K562 (cell line): ENCODE data around the gene KAZN. TPM values are rescaled to one million over a fixed set of nuclear protein-coding genes. Genes with fewer than 3 reads are reported as not detected.

ENCODE experiments used
- ATAC-seq: fragments of 200-7000 bp; cut with Tn5 transposase; 3 replicates; pipeline ENCODE4 v1.9.1; 2020; ENCODE audit warnings: moderate library complexity
- BruUV-seq: library from RNA; stranded (reverse); fragments of 400-500 nt; replicated peaks from 2 replicates; lab custom pipeline; 2021; lab: Mats Ljungman, UMichigan
- CTCF ChIA-PET: fragments of 300-600 bp; formaldehyde crosslinking; extraction: SDS; loops from one replicate; lab custom pipeline; 2021; ENCODE audit warnings: low intra/inter-chr PET ratio; lab: Yijun Ruan, JAX
- POLR2A ChIA-PET: fragments of 300-600, 350-650 bp; sonication (Branson Sonifier 250); formaldehyde crosslinking; extraction: SDS; loops from one replicate; lab custom pipeline; 2021; ENCODE audit warnings: antibody characterized with exemption, inconsistent platforms; lab: Yijun Ruan, JAX
- DNase-seq, 4 experiments: peaks; one replicate each; pipeline versions ENCODE4 v3.0.0 to v3.0.0-alpha.2; 2011 to 2018; ENCODE audit warnings: low spot score in 3 of 4, mixed read lengths in 3 of 4; ENCODE audit errors: extremely low read depth in 1 of 4
- FAIRE-seq: peaks from 2 replicates; lab custom pipeline; 2011; peaks lifted over from hg19 to GRCh38; lab: Jason Lieb, UNC
- H2AFZ ChIP-seq: 2 replicates; pipeline ENCODE4 v1.6.0; 2011; ENCODE audit warnings: low read depth, low read length, control low read depth, inconsistent platforms
- H3K27ac ChIP-seq: fragments of 200-600 bp; 3 replicates; pipeline ENCODE4 v1.8.0; 2011; ENCODE audit warnings: low read depth, mild to moderate bottlenecking, control low read depth, inconsistent platforms, low read length, moderate library complexity, mixed read lengths; ENCODE audit errors: extremely low read depth
- H3K27me3 ChIP-seq, 2 experiments: fragments of 300-600 bp in 1 of 2; 2 replicates in 1 of 2; 3 replicates in 1 of 2; pipeline versions ENCODE4 v1.6.0 to v1.8.0; 2011; ENCODE audit warnings: inconsistent platforms in 2 of 2, low read length in 2 of 2, mild to moderate bottlenecking in 1 of 2, mixed read lengths in 1 of 2, moderate library complexity in 1 of 2; ENCODE audit not compliant: control insufficient read depth in 2 of 2, insufficient read depth in 2 of 2
- H3K36me3 ChIP-seq: fragments of 300-600 bp; 3 replicates; pipeline ENCODE4 v1.8.0; 2011; ENCODE audit warnings: mild to moderate bottlenecking, low read length, inconsistent platforms; ENCODE audit not compliant: control insufficient read depth, insufficient read depth
- H3K4me1 ChIP-seq, 2 experiments: fragments of 200-600 bp in 1 of 2; replicated peaks in 1 of 2; 2 replicates in 1 of 2; 3 replicates in 1 of 2; pipeline versions ENCODE4 v1.5.1 to v1.8.0; 2011; ENCODE audit warnings: inconsistent platforms in 2 of 2, low read length in 2 of 2, mild to moderate bottlenecking in 1 of 2, mixed read lengths in 1 of 2, moderate library complexity in 1 of 2; ENCODE audit not compliant: control insufficient read depth in 2 of 2, insufficient read depth in 2 of 2
- H3K4me2 ChIP-seq: 2 replicates; pipeline ENCODE4 v1.6.1; 2011; ENCODE audit warnings: low read length, control low read depth, inconsistent platforms, mixed read lengths; ENCODE audit not compliant: insufficient read depth
- H3K4me3 ChIP-seq: fragments of 200-600 bp; sonication (generic), shearing (Covaris generic); 2 replicates; pipeline ENCODE4 v1.5.1; 2016; ENCODE audit warnings: control low read depth, inconsistent platforms
- H3K79me2 ChIP-seq: fragments of 200-600 bp; 3 replicates; pipeline ENCODE4 v1.8.0; 2011; ENCODE audit warnings: low read length, inconsistent platforms; ENCODE audit not compliant: control insufficient read depth, insufficient read depth
- H3K9ac ChIP-seq, 2 experiments: 2 replicates each; pipeline versions ENCODE4 v1.6.0 to v1.6.1; 2011; ENCODE audit warnings: low read depth in 2 of 2, low read length in 2 of 2, control low read depth in 1 of 2, inconsistent platforms in 1 of 2, mild to moderate bottlenecking in 1 of 2, mixed read lengths in 1 of 2; ENCODE audit not compliant: insufficient read depth in 1 of 2
- H3K9me1 ChIP-seq: one replicate; pipeline ENCODE4 v1.6.0; 2011; ENCODE audit warnings: inconsistent platforms, mild to moderate bottlenecking, low read length, moderate library complexity; ENCODE audit not compliant: control insufficient read depth, insufficient read depth
- H3K9me3 ChIP-seq: replicated peaks from 2 replicates; pipeline ENCODE4 v1.5.1; 2011; ENCODE audit warnings: low read depth, low read length, inconsistent platforms; ENCODE audit not compliant: control insufficient read depth, insufficient read depth
- H4K20me1 ChIP-seq: replicated peaks from 2 replicates; pipeline ENCODE4 v1.6.1; 2011; ENCODE audit warnings: low read length, inconsistent platforms, mixed read lengths; ENCODE audit not compliant: control insufficient read depth, insufficient read depth
- ATF1 ChIP-seq, 2 experiments: fragments of 450-650 bp in 1 of 2; IDR thresholded peaks; 2 replicates each; pipeline ENCODE4 v1.6.1; 2016; ENCODE audit warnings: missing compliant biosample characterization in 1 of 2, missing genetic modification characterization in 1 of 2
- BHLHE40 ChIP-seq: IDR thresholded peaks from 2 replicates; pipeline ENCODE4 v1.6.1; 2011; ENCODE audit warnings: low read length, improper control_type of control experiment
- CAMTA2 ChIP-seq: fragments of 250-450 bp; sonication (Bioruptor Pico); conservative IDR thresholded peaks from 2 replicates; pipeline ENCODE4 v1.5.1; 2022
- CEBPB ChIP-seq: fragments of 450-650 bp; IDR thresholded peaks from 2 replicates; pipeline ENCODE4 v1.6.1; 2016; ENCODE audit warnings: missing genetic modification characterization, missing compliant biosample characterization
- CTCFL ChIP-seq: IDR thresholded peaks from 2 replicates; pipeline ENCODE4 v1.6.1; 2011; ENCODE audit warnings: borderline replicate concordance, low read depth, mild to moderate bottlenecking, moderate library complexity, low read length; ENCODE audit not compliant: insufficient read depth, poor library complexity, severe bottlenecking
- MAX ChIP-seq: sonication (generic); formaldehyde crosslinking; IDR thresholded peaks from 2 replicates; pipeline ENCODE4 v1.9.0; 2022; ENCODE audit warnings: mild to moderate bottlenecking, missing genetic modification reagents
- NR2F6 ChIP-seq: fragments of 450-650 bp; formaldehyde crosslinking; IDR thresholded peaks from 2 replicates; pipeline ENCODE4 v1.4.0; 2020; ENCODE audit warnings: mild to moderate bottlenecking
- ZBTB12 ChIP-seq: fragments of 250-450 bp; sonication (Bioruptor Pico); IDR thresholded peaks from 2 replicates; pipeline ENCODE4 v1.4.0; 2020
- ZNF311 ChIP-seq: fragments of 250-450 bp; sonication (Bioruptor Pico); IDR thresholded peaks from 2 replicates; pipeline ENCODE4 v1.4.0; 2020; ENCODE audit warnings: mild to moderate bottlenecking, moderate library complexity
- ZNF316 ChIP-seq: fragments of 450-650 bp; IDR thresholded peaks from 2 replicates; pipeline ENCODE4 v1.6.1; 2016
- WGBS: fragments of 100-300 bp; shearing (Covaris generic); methylation state at CpG from one replicate; pipeline ENCODE4 v1.1.6; 2016; ENCODE audit warnings: low coverage, mixed read lengths; ENCODE audit not compliant: insufficient coverage; ENCODE audit errors: missing lambda C conversion rate; 5-methylcytosine and 5-hydroxymethylcytosine counted together
- in situ Hi-C: fragments of 300-500 bp; cut with MboI; formaldehyde crosslinking; loops from 4 replicates; pipeline ENCODE4 v1.15.0; 2018; ENCODE audit warnings: inconsistent platforms, mixed read lengths
- intact Hi-C: fragments of 100-400 bp; cut with micrococcal nuclease; formaldehyde crosslinking; loops from 2 replicates; pipeline ENCODE4 v1.14.2; 2022
- polyA plus RNA-seq, 8 experiments: library from polyadenylated mRNA; depleted of rRNA in 4 of 8; stranded (reverse) in 5 of 8; unstranded in 3 of 8; fragments of >200 nt; fragmentation: Nextera tagmentation in 2 of 8; fragmentation: Illumina TruSeq in 1 of 8; extraction: Ambion mirVana in 2 of 8; extraction: Trizol in 1 of 8; gene quantifications; 2 replicates each; pipeline versions ENCODE4 v1.2.1 to v1.2.3, GENCODE V29; 2011 to 2014; ENCODE audit warnings: inconsistent platforms in 1 of 8, missing spikeins in 1 of 8
- total RNA-seq, 7 experiments: library from RNA; depleted of rRNA in 6 of 7; stranded (reverse); fragments of >200 nt in 6 of 7; fragmentation: Illumina TruSeq in 2 of 7; extraction: Trizol in 2 of 7; gene quantifications; 2 replicates each; pipeline versions ENCODE4 v1.2.1 to v1.2.3, GENCODE V29; 2011 to 2021; ENCODE audit warnings: low replicate concordance in 1 of 7
- TF ChIP-seq, protein P1 (sequence below): fragments of 250-450 bp; sonication (Bioruptor Pico); IDR thresholded peaks from 2 replicates; pipeline ENCODE4 v1.9.0; 2021; ENCODE audit warnings: mild to moderate bottlenecking

KAZN gene
- total and polyA plus RNA-seq, 9 of the 15 experiments (the other 6 are each of a cell fraction or from before 2014, with no cell fraction given), result 2.1 to 21.6 (median 5.4) TPM

DNA sequence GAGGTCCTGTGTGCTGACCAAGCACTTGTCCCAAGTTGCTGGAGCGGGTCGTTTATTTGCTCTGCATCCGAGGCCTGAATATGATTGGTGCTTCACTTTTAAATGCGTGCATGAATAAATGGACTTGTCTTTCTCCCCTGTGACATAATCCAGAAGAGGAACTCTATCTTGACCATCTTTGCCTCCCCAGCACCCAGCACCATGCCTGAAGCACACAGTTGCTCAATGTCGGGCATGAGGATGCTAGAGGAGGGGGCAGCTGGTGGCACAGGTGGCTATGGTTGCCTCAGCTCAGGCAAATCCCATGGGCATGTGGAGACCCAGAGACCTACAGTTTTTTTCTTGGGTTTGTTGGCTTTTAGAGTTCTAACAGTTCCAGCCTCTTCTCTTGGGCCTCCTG, 142.6 kb downstream of the KAZN start:
- 3% methylated on average over 5 of the region's 5 CpGs for WGBS

More for the DNA sequence above, 142.6 kb downstream of the KAZN start:
- TF ChIP-seq, protein P1, sequence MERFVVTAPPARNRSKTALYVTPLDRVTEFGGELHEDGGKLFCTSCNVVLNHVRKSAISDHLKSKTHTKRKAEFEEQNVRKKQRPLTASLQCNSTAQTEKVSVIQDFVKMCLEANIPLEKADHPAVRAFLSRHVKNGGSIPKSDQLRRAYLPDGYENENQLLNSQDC (CRISPR knock-in tag), result no peak
- TF ChIP-seq CAMTA2 (CRISPR knock-in tag), result no peak
- TF ChIP-seq ZNF311 (CRISPR knock-in tag), result no peak
- TF ChIP-seq ATF1 (CRISPR knock-in tag; IDR thresholded peaks at IDR 0.05), result no peak
- no peak for TF ChIP-seq ATF1 (tag; IDR thresholded peaks at IDR 0.05)
- no peak for TF ChIP-seq NR2F6 (CRISPR knock-in tag)
- no peak for TF ChIP-seq MAX (CRISPR knock-in tag)
- no peak for TF ChIP-seq BHLHE40
- TF ChIP-seq ZBTB12 (CRISPR knock-in tag), result no peak
- no peak for TF ChIP-seq ZNF316
- TF ChIP-seq CEBPB, result no peak
- TF ChIP-seq CTCFL, result no peak
- Histone ChIP-seq H3K36me3 (no peaks in the 10 kb centered on the region), H3K9me1 (no peaks in the 10 kb centered on the region), H4K20me1 (no peaks in the 10 kb centered on the region; the same call in none of the 2 replicates), H3K27ac (no peak overlapping the region), H3K9me3 (no peaks in the 10 kb centered on the region), H3K4me2 (no peak overlapping the region), H3K9ac (no peak overlapping the region), H3K27me3 (peaks cover 66 to 69% of the 10 kb centered on the region in 2 experiments), H2AFZ (no peak overlapping the region), H3K4me1 (no peaks in the 10 kb centered on the region; a peak in 1 of 5 replicates), H3K4me3 (no peak overlapping the region), H3K79me2 (no peaks in the 10 kb centered on the region)
- intact Hi-C loops, result loop anchor here (10.0 kb wide), 1 partner anchor 364 kb away; no protein-coding TSS in a partner anchor
- ChIA-PET CTCF (no interaction called here), POLR2A (interaction anchor here (0.6 kb wide), 1 partner anchor 272 kb away, joined by 4 read pairs; no protein-coding TSS in a partner anchor)
- in situ Hi-C loops, result no loop called here
- FAIRE-seq, result no peak
- no peak for ATAC-seq
- BruUV-seq, result no TSS peak
- no peak for DNase-seq
